Small intestine (tissue), 7 donors: Measurements from ENCODE around the gene PPP3CA. TPM values are rescaled to one million over a fixed set of nuclear protein-coding genes. Genes with fewer than 3 reads are reported as not detected.
A peak's percentile ranks its signal among the peaks of the same experiment; 100 is the strongest.

Source experiments
- DNase-seq, 2 donors: peaks; one replicate each; pipeline versions ENCODE4 v3.0.0 to v3.0.0-alpha.2; 2013
- FAIRE-seq: peaks from 2 replicates; lab custom pipeline; 2012; peaks lifted over from hg19 to GRCh38; lab: Jason Lieb, UNC
- H3K27ac ChIP-seq, 3 donors: one replicate each; pipeline ENCODE4 v1.5.1; 2013; ENCODE audit warnings: low read length in 2 of 3, mild to moderate bottlenecking in 2 of 3, control low read depth in 1 of 3, inconsistent platforms in 1 of 3, low read depth in 1 of 3, moderate library complexity in 1 of 3
- H3K27me3 ChIP-seq, 3 donors: one replicate each; pipeline ENCODE4 v1.6.1; 2013; ENCODE audit warnings: low read length in 3 of 3, inconsistent platforms in 1 of 3; ENCODE audit not compliant: control insufficient read depth in 3 of 3, insufficient read depth in 3 of 3
- H3K36me3 ChIP-seq, 3 donors: one replicate each; pipeline ENCODE4 v1.6.1; 2013; ENCODE audit warnings: low read length in 3 of 3, inconsistent platforms in 1 of 3, low read depth in 1 of 3, mild to moderate bottlenecking in 1 of 3, moderate library complexity in 1 of 3; ENCODE audit not compliant: control insufficient read depth in 3 of 3, insufficient read depth in 2 of 3
- H3K4me1 ChIP-seq, 3 donors: one replicate each; pipeline ENCODE4 v1.6.1; 2013; ENCODE audit warnings: low read length in 2 of 3, inconsistent platforms in 1 of 3, low read depth in 1 of 3, mild to moderate bottlenecking in 1 of 3, moderate library complexity in 1 of 3; ENCODE audit not compliant: control insufficient read depth in 3 of 3, insufficient read depth in 2 of 3
- H3K4me3 ChIP-seq, 3 donors: one replicate each; pipeline ENCODE4 v1.5.1; 2013; ENCODE audit warnings: low read length in 3 of 3, control low read depth in 1 of 3, inconsistent platforms in 1 of 3, low read depth in 1 of 3, mild to moderate bottlenecking in 1 of 3, moderate library complexity in 1 of 3
- H3K9me3 ChIP-seq, 2 donors: one replicate each; pipeline ENCODE4 v1.6.1; 2013; ENCODE audit warnings: low read depth in 1 of 2, low read length in 1 of 2; ENCODE audit not compliant: control insufficient read depth in 2 of 2, insufficient read depth in 1 of 2
- WGBS, 3 donors: extraction: QIAGEN DNeasy Blood & Tissue Kit; methylation state at CpG; one replicate each; pipeline ENCODE4 v1.1.7; 2013; 5-methylcytosine and 5-hydroxymethylcytosine counted together
- polyA plus RNA-seq, 4 donors: library from polyadenylated mRNA; stranded (reverse) in 3 of 4; unstranded in 1 of 4; fragments of 200-250 nt in 3 of 4; fragments of 120-200 nt in 1 of 4; gene quantifications; one replicate each; pipeline versions ENCODE4 v1.2.1 to v1.2.3, GENCODE V29; 2013
- donor health status: healthy with polysubstance abuse.
- donor health status: control.
- donor health status: control.
- donor health status: Bipolar disorder and iron deficiency.
- donor health status: healthy.

PPP3CA gene
- polyA plus RNA-seq, 4 donors = 8.9 to 23.8 (median 11.2) TPM

- H3K27ac ChIP-seq = peak overlapping the region in 1 of 3 donors; percentile 34
- peaks cover 0 to 3% (median 0%) of the 10 kb centered on the region in 3 donors for H3K4me1 ChIP-seq
- H3K9me3 ChIP-seq = no peaks in the 10 kb centered on the region
- FAIRE-seq = no peak
- DNase-seq = peak in 1 of 2 donors; percentile 71
- H3K36me3 ChIP-seq = no peaks in the 10 kb centered on the region
- 48 to 81% (median 57%) methylated on average over 3 of the region's 3 CpGs for WGBS, 3 donors
- no peaks in the 10 kb centered on the region for H3K27me3 ChIP-seq
- no peak overlapping the region for H3K4me3 ChIP-seq
Observed at GRCh38 chr4:101205916-101206315, 141.4 kb downstream of the PPP3CA start.

- peaks cover 0 to 16% (median 0%) of the 10 kb centered on the region in 3 donors for H3K4me1 ChIP-seq
- no peak overlapping the region for H3K4me3 ChIP-seq
- no peaks in the 10 kb centered on the region for H3K27me3 ChIP-seq
- whole genome bisulfite sequencing, 3 donors = 47 to 66% (median 50%) methylated on average over 2 of the region's 2 CpGs
- DNase-seq = no peak
- FAIRE-seq = no peak
- H3K27ac ChIP-seq = no peak overlapping the region
- H3K9me3 ChIP-seq = no peaks in the 10 kb centered on the region
- no peaks in the 10 kb centered on the region for H3K36me3 ChIP-seq
Observed at GRCh38 chr4:101201421-101201820, 145.9 kb downstream of the PPP3CA start.

- Histone ChIP-seq H3K4me1 (peaks cover 0 to 16% (median 0%) of the 10 kb centered on the region in 3 donors), H3K9me3 (no peaks in the 10 kb centered on the region), H3K4me3 (no peak overlapping the region), H3K27ac (no peak overlapping the region), H3K36me3 (no peaks in the 10 kb centered on the region), H3K27me3 (no peaks in the 10 kb centered on the region)
- DNase-seq (peak in 1 of 2 donors; percentile 22), FAIRE-seq (no peak)
- 50 to 59% (median 54%) methylated on average over 4 of the region's 4 CpGs for WGBS, 3 donors
Observed at GRCh38 chr4:101200561-101200960, 146.8 kb downstream of the PPP3CA start.

- H3K36me3 ChIP-seq = no peaks in the 10 kb centered on the region
- no peak for FAIRE-seq
- DNase-seq = no peak
- no peak overlapping the region for H3K27ac ChIP-seq
- no peak overlapping the region for H3K4me3 ChIP-seq
- H3K9me3 ChIP-seq = no peaks in the 10 kb centered on the region
- peaks cover 0 to 16% (median 0%) of the 10 kb centered on the region in 3 donors for H3K4me1 ChIP-seq
- no peaks in the 10 kb centered on the region for H3K27me3 ChIP-seq
- 49 to 58% (median 49%) methylated on average over 3 of the region's 3 CpGs for WGBS, 3 donors
Observed at GRCh38 chr4:101199507-101200285, 147.6 kb downstream of the PPP3CA start.

- Histone ChIP-seq H3K9me3 (no peaks in the 10 kb centered on the region), H3K4me3 (no peak overlapping the region), H3K27ac (no peak overlapping the region), H3K4me1 (peaks cover 0 to 16% (median 0%) of the 10 kb centered on the region in 3 donors), H3K36me3 (peaks cover 0 to 3% (median 0%) of the 10 kb centered on the region in 3 donors), H3K27me3 (no peaks in the 10 kb centered on the region)
- FAIRE-seq (no peak), DNase-seq (peak in 1 of 2 donors; percentile 16)
- WGBS, 3 donors = 64 to 86% (median 72%) methylated on average over 4 of the region's 4 CpGs
Observed at GRCh38 chr4:101198682-101199339, 148.5 kb downstream of the PPP3CA start.

GRCh38 chr4:101197350-101197749, 150.0 kb downstream of the PPP3CA start:
- Histone ChIP-seq H3K4me1 (peaks cover 0 to 17% (median 3%) of the 10 kb centered on the region in 3 donors), H3K36me3 (peaks cover 0 to 3% (median 0%) of the 10 kb centered on the region in 3 donors), H3K27me3 (no peaks in the 10 kb centered on the region), H3K27ac (no peak overlapping the region), H3K4me3 (no peak overlapping the region), H3K9me3 (no peaks in the 10 kb centered on the region)
- DNase-seq = peak in 1 of 2 donors; percentile 29
- 42 to 69% (median 52%) methylated on average over 4 of the region's 4 CpGs for WGBS, 3 donors
- FAIRE-seq = no peak

GRCh38 chr4:101192244-101192643, 155.1 kb downstream of the PPP3CA start:
- peaks cover 0 to 13% (median 4%) of the 10 kb centered on the region in 3 donors for H3K4me1 ChIP-seq
- H3K9me3 ChIP-seq = no peaks in the 10 kb centered on the region
- no peaks in the 10 kb centered on the region for H3K27me3 ChIP-seq
- peaks cover 0 to 3% (median 0%) of the 10 kb centered on the region in 3 donors for H3K36me3 ChIP-seq
- no peak overlapping the region for H3K4me3 ChIP-seq
- FAIRE-seq (no peak), DNase-seq (peak; percentile 29 to 38)
- H3K27ac ChIP-seq = peak overlapping the region in 1 of 3 donors; percentile 64

- no peaks in the 10 kb centered on the region for H3K9me3 ChIP-seq
- H3K27ac ChIP-seq = peak overlapping the region in 1 of 3 donors; percentile 82
- H3K4me3 ChIP-seq = no peak overlapping the region
- H3K36me3 ChIP-seq = peaks cover 0 to 3% (median 0%) of the 10 kb centered on the region in 3 donors
- H3K4me1 ChIP-seq = peaks cover 0 to 13% (median 4%) of the 10 kb centered on the region in 3 donors
- WGBS, 3 donors = 40 to 76% (median 68%) methylated on average over 4 of the region's 4 CpGs
- H3K27me3 ChIP-seq = no peaks in the 10 kb centered on the region
- DNase-seq (peak in 1 of 2 donors; percentile 28), FAIRE-seq (no peak)
Observed at GRCh38 chr4:101191302-101192098, 155.8 kb downstream of the PPP3CA start.
